ENCODE results near the gene WNT8B. TPM values are rescaled to one million over a fixed set of nuclear protein-coding genes. Genes with fewer than 3 reads are reported as not detected.

WNT8B gene
- total and polyA plus RNA-seq, 9 of the 15 experiments (the other 6 are each of a cell fraction or from before 2014, with no cell fraction given) = not detected

DNA sequence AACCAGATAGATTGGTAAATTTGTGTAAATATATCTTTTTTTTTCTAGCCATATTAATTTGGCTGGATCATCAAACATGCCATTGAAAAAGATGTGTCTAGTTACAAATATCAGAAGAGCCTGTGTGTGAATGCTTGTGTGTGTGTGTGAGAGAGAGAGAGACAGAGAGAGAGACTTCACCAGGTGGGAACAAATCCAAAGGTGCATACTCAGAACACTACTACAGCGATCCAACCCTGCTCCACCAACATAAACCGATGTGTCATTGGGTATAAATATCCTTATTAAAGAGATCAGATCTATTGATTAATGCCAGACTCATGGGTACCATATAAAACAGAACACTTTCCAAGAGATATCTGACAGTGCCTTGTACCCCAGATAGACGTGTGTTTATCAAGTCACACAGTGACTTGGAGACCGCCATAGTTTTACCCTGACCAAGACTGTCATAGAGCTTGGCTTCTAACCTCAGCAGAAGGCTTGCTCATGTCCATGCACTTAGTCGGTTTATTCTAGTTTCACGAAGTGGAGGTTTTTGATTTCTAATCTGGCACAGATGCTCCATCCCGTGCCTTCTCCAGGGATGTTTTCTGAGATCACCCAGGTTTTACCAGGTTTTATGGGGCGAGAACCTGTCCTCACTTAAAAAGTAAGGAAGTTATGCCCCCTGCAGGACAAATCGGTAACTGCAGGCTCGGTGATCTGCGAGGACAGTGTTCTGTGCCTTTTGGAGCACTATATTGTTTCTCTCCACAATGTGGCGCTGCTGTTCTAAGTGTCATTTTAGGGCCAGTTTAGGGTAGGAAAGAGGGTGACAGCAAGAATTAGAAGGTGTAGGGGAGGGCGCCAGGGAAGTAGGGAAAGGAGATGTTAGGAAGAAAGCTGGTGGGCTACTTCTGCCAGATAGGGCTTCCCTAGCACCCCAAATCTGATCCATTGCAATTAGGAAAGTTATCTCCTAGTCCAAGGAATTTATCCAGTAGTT lies 29.3 kb upstream of the WNT8B start:
- H3K9me1 ChIP-seq (ENCODE audit: control insufficient read depth, insufficient read depth, low read length) = no peaks in the 10 kb centered on the region
- ChIA-PET POLR2A (no interaction called here), CTCF (ENCODE audit: low intra/inter-chr PET ratio) (interaction anchor here (0.6 to 5.4 kb wide), 13 partner anchors 10 to 587 kb away, joined by 3 to 89 read pairs (median 5); no protein-coding TSS in a partner anchor)
- peak; percentile 67 to 92 (median 72) for DNase-seq (ENCODE audit: extremely low read depth in 1 of 4, low spot score in 3 of 4)
- H3K9me3 ChIP-seq (replicated peaks; ENCODE audit: control insufficient read depth, insufficient read depth, low read depth, low read length) = no peaks in the 10 kb centered on the region
- peak overlapping the region; percentile 63 for H2AFZ ChIP-seq (ENCODE audit: low read depth, low read length)
- in situ Hi-C loops (cut with MboI) (loop anchor here (5.0 to 10.0 kb wide), 2 partner anchors 91 to 441 kb away; no protein-coding TSS in a partner anchor), intact Hi-C loops (cut with micrococcal nuclease) (loop anchor here (1.0 to 10.0 kb wide), 6 partner anchors 75 to 589 kb away; no protein-coding TSS in a partner anchor)
- H3K79me2 ChIP-seq (ENCODE audit: control insufficient read depth, insufficient read depth, low read length) = no peaks in the 10 kb centered on the region
- no peak overlapping the region for H3K27ac ChIP-seq (ENCODE audit: extremely low read depth, low read depth, low read length)
- peaks cover 0 to 2% of the 10 kb centered on the region in 2 experiments; a peak in 1 of 5 replicates for H3K4me1 ChIP-seq (replicated peaks in 1 of 2; ENCODE audit: control insufficient read depth in 2 of 2, insufficient read depth in 2 of 2, low read length in 2 of 2)
- H3K9ac ChIP-seq (ENCODE audit: insufficient read depth in 1 of 2, low read depth in 2 of 2, low read length in 2 of 2) = no peak overlapping the region
- no TSS peak for BruUV-seq (replicated peaks)
- peak; percentile 94 for ATAC-seq
- 20% methylated on average over 12 of the region's 13 CpGs for WGBS (ENCODE audit: insufficient coverage, low coverage, missing lambda C conversion rate)
- H4K20me1 ChIP-seq (replicated peaks; ENCODE audit: control insufficient read depth, insufficient read depth, low read length) = no peaks in the 10 kb centered on the region
- no peak overlapping the region for H3K4me3 ChIP-seq
- FAIRE-seq = peak; percentile 100
- no peaks in the 10 kb centered on the region for H3K27me3 ChIP-seq (ENCODE audit: control insufficient read depth in 2 of 2, insufficient read depth in 2 of 2, low read length in 2 of 2)
- no peaks in the 10 kb centered on the region for H3K36me3 ChIP-seq (ENCODE audit: control insufficient read depth, insufficient read depth, low read length)
- H3K4me2 ChIP-seq (ENCODE audit: insufficient read depth, low read length) = peak overlapping the region; percentile 61
- TF ChIP-seq ZNF3 (CRISPR knock-in tag; IDR thresholded peaks at IDR 0.05) (no peak), L3MBTL2 (IDR thresholded peaks at IDR 0.05) (0 out of 2 replicates have a peak, but pooled peaks have one; percentile 18), BHLHE40 (IDR thresholded peaks at IDR 0.05; ENCODE audit: low read length) (peak; percentile 28; the same call in 1 of the 2 replicates), MTA3 (IDR thresholded peaks at IDR 0.05; ENCODE audit: borderline replicate concordance) (no peak)
- TF ChIP-seq, protein P1, sequence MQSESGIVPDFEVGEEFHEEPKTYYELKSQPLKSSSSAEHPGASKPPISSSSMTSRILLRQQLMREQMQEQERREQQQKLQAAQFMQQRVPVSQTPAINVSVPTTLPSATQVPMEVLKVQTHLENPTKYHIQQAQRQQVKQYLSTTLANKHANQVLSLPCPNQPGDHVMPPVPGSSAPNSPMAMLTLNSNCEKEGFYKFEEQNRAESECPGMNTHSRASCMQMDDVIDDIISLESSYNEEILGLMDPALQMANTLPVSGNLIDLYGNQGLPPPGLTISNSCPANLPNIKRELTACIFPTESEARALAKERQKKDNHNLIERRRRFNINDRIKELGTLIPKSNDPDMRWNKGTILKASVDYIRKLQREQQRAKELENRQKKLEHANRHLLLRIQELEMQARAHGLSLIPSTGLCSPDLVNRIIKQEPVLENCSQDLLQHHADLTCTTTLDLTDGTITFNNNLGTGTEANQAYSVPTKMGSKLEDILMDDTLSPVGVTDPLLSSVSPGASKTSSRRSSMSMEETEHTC (IDR thresholded peaks at IDR 0.05) = no peak
- TF ChIP-seq, protein P2, sequence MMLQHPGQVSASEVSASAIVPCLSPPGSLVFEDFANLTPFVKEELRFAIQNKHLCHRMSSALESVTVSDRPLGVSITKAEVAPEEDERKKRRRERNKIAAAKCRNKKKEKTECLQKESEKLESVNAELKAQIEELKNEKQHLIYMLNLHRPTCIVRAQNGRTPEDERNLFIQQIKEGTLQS (IDR thresholded peaks at IDR 0.05) = 0 out of 2 replicates have a peak, but pooled peaks have one; percentile 9
- TF ChIP-seq, protein P2 (CRISPR knock-in tag; conservative IDR thresholded peaks at IDR 0.05) = no peak
